HCEC 1CT (cell line): Measurements from ENCODE around the gene OR6N1.

Experiments
- DNase-seq: peaks from one replicate; pipeline ENCODE4 v3.0.0-alpha.2; 2017

Gene OR6N1

DNA sequence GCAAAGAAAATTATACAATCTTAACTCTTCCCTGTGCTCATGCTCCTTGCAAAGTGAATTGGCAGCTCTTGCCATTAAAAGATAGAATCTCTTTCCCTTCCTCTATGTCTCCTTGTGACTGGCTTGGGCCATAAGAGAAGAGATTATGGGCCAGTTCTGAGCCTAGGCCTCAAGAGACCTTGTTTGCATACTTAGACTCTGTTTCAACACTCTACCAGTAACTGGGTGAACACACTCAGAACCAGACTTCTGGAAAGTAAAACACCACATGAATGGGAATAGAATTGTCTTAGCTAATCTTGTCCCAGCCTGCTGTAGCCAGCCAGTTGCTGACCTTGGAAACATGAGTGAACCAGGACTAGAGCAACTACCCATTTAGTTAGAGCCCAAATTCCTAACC lies 36.1 kb downstream of the OR6N1 start:
- DNase-seq = no peak

DNA sequence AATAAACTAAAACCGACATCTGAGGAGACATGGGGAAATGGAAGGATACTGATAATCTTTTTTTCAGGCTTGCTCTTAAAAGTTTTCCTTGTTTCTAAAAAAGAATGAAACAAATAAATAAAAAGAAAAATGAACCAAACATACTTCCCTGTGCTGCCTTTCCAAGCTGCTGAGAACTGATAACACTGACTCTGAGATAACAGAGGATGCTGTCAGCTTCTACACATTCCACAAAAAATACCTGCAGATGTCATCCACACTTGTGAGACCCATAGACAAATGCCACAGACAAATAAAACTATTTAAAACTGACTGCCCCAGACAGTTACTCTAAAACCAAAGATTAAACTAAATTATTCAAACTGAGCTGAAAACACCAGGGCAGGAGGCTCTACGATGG lies 39.5 kb downstream of the OR6N1 start:
- DNase-seq = no peak

DNA sequence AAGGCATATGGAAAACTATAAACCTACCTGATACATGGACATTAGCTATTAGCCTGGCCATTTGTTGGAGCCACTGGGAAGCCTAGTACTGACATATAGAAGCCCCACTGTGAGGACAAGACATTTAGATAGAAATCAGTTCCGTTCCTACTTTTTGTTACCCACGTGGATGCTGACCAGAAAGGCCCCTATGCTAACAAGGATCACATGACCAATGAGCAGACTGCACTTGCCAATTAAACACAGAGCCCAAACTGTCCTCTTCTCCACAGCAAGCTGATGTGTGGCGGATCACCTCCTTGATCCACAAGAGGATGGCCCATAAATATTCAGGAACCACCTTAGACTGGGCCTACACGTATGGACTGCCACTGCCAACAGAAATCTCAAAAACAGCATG lies 40.3 kb downstream of the OR6N1 start:
- DNase-seq = no peak

DNA sequence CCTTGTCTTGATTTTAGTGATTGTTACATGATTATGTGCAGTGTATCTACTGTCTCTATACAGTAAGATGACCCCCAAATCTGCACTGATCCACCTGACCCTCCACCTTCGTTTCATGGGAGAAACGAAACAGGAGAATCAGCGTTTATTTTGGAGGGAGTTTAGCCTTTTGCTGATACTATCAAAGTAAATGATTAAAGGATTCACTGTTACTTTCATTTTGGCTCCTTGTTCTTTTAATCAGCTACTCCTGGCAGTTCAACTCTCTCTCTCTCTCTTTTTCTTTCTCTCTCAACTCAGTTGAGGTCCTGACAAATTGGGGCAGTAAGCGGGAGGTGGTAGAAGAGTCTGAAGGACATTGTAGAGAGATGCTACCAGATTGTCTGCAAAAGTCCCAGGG lies 41.5 kb downstream of the OR6N1 start:
- DNase-seq = no peak

DNA sequence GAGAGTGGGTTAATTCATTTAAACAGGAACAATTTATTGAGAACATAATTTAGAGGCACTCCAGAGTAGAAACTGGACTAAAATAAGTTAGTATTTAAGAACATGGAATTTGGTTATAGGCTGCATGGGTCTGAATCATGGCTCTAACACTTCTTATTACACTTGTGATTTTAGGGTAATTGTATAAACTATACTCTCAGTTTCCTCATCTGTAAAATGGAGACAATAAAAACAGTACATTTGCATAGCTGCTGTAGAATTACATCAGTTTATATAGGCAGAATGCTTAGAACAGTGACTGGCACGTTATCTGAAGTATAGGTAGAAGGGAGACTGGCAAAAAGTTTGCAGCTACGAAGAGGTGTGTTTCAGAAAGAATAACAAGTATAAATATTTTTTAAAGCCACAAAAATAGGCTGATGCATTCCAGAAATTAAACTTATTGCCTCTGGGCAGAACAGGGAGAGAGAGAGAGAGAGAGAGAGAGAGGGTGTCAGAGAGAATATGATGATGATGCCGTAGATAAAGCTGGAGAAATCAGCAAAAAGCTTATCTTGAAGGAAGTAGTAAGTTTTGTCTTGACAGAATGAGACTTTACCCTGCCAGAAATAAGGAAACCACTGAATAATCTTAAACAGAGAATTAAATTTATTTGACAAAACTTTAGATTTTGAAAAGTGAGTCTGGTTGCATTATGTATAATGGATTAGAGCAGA lies 43.3 kb downstream of the OR6N1 start:
- DNase-seq = no peak

- no peak for DNase-seq
These were observed 47.6 kb downstream of the OR6N1 start for GRCh38 chr1:158724442-158724841.

- no peak for DNase-seq
These were observed 51.4 kb downstream of the OR6N1 start, which contains the start of gene OR6K3 for GRCh38 chr1:158720620-158721019. TSS of gene OR6K3 (minus strand) at chr1:158720720. CDS start at chr1:158718115, 2,605 bp downstream.

GRCh38 chr1:158719664-158720063 lies 52.3 kb downstream of the OR6N1 start:
- DNase-seq = no peak

- DNase-seq = no peak
These were observed 54.7 kb downstream of the OR6N1 start for GRCh38 chr1:158717344-158717743.

DNA sequence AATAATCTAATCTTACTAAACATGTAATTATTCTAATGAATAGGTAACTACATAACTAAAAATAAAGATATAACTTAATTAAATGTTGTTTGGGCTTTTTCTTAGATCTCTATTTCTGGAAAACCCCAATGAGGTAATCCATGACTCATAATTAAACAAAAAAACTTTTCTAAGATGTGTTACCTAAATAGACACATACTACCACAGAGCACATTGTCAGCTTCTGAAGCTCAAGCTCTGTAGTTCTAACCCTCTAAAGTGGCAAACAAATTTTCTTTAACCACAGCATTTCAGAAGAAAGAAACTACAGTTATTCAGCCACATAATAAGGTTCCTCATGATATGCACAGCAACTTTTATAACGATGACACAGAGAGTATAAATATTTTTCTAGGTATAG lies 55.7 kb downstream of the OR6N1 start:
- no peak for DNase-seq

DNA sequence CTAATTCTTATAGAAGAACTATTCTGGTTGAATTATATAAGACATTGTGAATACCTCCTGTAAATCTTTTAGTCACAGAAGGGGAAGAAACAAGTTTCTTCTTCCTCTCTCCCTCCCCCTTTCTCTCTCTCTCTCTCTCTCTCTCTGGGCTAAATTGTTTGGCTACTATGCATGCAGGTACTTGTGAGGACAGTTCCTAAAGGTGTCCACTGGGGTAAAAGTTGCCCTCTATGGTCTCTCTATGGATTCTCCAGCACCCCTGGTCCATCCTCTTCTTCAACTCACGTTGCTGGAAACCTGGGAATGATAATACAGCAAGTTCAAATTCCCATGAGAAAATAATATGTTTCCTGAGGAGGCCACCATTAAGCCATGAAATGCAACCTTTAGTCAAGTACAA lies 57.2 kb downstream of the OR6N1 start:
- no peak for DNase-seq
